ENCODE results near the gene CNTNAP2. TPM values are rescaled to one million over a fixed set of nuclear protein-coding genes. Genes with fewer than 3 reads are reported as not detected.

Gene CNTNAP2
- total RNA-seq, 1 experiment from 2014 or later = 0.03 TPM

DNA sequence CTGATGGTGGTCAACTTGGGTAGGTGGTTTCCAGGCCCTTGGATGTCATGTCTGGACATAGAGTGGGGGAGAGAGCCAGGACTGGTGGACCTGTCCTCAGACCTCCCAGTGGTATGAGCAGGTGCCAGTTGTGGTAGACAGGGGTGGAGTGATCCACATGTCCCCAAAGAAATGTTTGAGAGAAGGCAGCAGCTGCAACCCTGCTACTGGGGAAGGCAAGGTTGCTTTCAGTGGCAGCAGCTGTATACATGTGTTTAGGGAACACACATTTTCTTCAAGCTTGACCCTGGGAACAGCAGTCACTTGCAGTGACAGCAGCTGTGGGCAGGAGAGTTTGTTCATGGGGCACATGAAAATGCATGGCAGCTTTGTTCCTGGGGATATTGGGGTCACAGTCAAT lies 1591.3 kb downstream of the CNTNAP2 start:
- POLR2A ChIA-PET = no interaction called here
- H3K27ac ChIP-seq (ENCODE audit: low read length) = no peak overlapping the region
- in situ Hi-C loops (cut with HindIII; ENCODE audit: low pct_unique_long_range_greater_than_20kb, low sequenced_read_pairs) (no loop called here), intact Hi-C loops (cut with micrococcal nuclease; ENCODE audit: unreplicated experiment) (no loop called here)
- no peaks in the 10 kb centered on the region for H3K27me3 ChIP-seq (ENCODE audit: control insufficient read depth, insufficient read depth, low read length)
- no TSS peak for BruUV-seq (replicated peaks)
- H3K9me3 ChIP-seq (ENCODE audit: control insufficient read depth, insufficient read depth, low read depth, low read length) = 0 out of 2 replicates have a peak, but pooled peaks cover 8% of the 10 kb centered on the region
- TF ChIP-seq, protein P1, sequence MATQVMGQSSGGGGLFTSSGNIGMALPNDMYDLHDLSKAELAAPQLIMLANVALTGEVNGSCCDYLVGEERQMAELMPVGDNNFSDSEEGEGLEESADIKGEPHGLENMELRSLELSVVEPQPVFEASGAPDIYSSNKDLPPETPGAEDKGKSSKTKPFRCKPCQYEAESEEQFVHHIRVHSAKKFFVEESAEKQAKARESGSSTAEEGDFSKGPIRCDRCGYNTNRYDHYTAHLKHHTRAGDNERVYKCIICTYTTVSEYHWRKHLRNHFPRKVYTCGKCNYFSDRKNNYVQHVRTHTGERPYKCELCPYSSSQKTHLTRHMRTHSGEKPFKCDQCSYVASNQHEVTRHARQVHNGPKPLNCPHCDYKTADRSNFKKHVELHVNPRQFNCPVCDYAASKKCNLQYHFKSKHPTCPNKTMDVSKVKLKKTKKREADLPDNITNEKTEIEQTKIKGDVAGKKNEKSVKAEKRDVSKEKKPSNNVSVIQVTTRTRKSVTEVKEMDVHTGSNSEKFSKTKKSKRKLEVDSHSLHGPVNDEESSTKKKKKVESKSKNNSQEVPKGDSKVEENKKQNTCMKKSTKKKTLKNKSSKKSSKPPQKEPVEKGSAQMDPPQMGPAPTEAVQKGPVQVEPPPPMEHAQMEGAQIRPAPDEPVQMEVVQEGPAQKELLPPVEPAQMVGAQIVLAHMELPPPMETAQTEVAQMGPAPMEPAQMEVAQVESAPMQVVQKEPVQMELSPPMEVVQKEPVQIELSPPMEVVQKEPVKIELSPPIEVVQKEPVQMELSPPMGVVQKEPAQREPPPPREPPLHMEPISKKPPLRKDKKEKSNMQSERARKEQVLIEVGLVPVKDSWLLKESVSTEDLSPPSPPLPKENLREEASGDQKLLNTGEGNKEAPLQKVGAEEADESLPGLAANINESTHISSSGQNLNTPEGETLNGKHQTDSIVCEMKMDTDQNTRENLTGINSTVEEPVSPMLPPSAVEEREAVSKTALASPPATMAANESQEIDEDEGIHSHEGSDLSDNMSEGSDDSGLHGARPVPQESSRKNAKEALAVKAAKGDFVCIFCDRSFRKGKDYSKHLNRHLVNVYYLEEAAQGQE (IDR thresholded peaks at IDR 0.05; ENCODE audit: insufficient read depth in 1 of 2, low read depth in 2 of 2, low read length in 1 of 2) = no peak
- TF ChIP-seq POLR2AphosphoS5 (IDR thresholded peaks at IDR 0.05; ENCODE audit: low read depth, low read length) (no peak), SIN3A (IDR thresholded peaks at IDR 0.05; ENCODE audit: borderline replicate concordance, insufficient read depth, low read depth, low read length) (no peak), TCF7L2 (IDR thresholded peaks at IDR 0.05; ENCODE audit: low read depth, low read length) (no peak)
- TF ChIP-seq, protein P2, sequence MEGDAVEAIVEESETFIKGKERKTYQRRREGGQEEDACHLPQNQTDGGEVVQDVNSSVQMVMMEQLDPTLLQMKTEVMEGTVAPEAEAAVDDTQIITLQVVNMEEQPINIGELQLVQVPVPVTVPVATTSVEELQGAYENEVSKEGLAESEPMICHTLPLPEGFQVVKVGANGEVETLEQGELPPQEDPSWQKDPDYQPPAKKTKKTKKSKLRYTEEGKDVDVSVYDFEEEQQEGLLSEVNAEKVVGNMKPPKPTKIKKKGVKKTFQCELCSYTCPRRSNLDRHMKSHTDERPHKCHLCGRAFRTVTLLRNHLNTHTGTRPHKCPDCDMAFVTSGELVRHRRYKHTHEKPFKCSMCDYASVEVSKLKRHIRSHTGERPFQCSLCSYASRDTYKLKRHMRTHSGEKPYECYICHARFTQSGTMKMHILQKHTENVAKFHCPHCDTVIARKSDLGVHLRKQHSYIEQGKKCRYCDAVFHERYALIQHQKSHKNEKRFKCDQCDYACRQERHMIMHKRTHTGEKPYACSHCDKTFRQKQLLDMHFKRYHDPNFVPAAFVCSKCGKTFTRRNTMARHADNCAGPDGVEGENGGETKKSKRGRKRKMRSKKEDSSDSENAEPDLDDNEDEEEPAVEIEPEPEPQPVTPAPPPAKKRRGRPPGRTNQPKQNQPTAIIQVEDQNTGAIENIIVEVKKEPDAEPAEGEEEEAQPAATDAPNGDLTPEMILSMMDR (IDR thresholded peaks at IDR 0.05) = no peak
- H3K36me3 ChIP-seq (ENCODE audit: control insufficient read depth, insufficient read depth, low read length) = no peaks in the 10 kb centered on the region
- no peak for DNase-seq (ENCODE audit: low read depth, low spot score)
- no peak overlapping the region for H3K4me3 ChIP-seq (ENCODE audit: low read depth in 2 of 2, low read length in 2 of 2)
- CTCF ChIA-PET = no interaction called here
- ATAC-seq = no peak
- no peaks in the 10 kb centered on the region for H3K4me1 ChIP-seq (ENCODE audit: control insufficient read depth, insufficient read depth, low read length)

DNA sequence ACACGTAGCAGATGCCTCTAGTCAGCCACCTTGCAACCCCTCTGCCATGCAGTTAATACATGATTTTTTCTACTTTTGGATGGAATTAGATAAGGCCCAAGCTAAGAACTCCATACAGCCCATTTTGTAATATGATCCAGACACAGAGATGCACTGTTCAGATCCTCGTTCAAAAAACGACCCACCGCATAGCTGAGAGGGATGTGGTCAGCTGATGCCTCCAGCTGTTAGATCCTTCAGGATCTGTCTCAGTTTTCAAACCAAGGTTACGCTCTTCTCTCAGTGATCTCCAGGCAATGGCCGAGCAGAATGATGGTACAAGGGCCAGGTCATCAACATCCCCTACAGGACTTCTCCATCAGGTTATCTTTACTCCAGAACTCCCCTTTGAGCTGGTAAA lies 1592.3 kb downstream of the CNTNAP2 start:
- 0 out of 2 replicates have a peak, but pooled peaks cover 8% of the 10 kb centered on the region for H3K9me3 ChIP-seq (ENCODE audit: control insufficient read depth, insufficient read depth, low read depth, low read length)
- no peaks in the 10 kb centered on the region for H3K36me3 ChIP-seq (ENCODE audit: control insufficient read depth, insufficient read depth, low read length)
- TF ChIP-seq TCF7L2 (IDR thresholded peaks at IDR 0.05; ENCODE audit: low read depth, low read length) (no peak), SIN3A (IDR thresholded peaks at IDR 0.05; ENCODE audit: borderline replicate concordance, insufficient read depth, low read depth, low read length) (no peak), POLR2AphosphoS5 (IDR thresholded peaks at IDR 0.05; ENCODE audit: low read depth, low read length) (no peak)
- TF ChIP-seq, protein P2 (IDR thresholded peaks at IDR 0.05) = no peak
- TF ChIP-seq, protein P1 (IDR thresholded peaks at IDR 0.05; ENCODE audit: insufficient read depth in 1 of 2, low read depth in 2 of 2, low read length in 1 of 2) = no peak
- intact Hi-C loops (cut with micrococcal nuclease; ENCODE audit: unreplicated experiment) = no loop called here
- H3K4me3 ChIP-seq (ENCODE audit: low read depth in 2 of 2, low read length in 2 of 2) = no peak overlapping the region
- in situ Hi-C loops (cut with HindIII; ENCODE audit: low pct_unique_long_range_greater_than_20kb, low sequenced_read_pairs) = no loop called here
- ChIA-PET CTCF (no interaction called here), POLR2A (no interaction called here)
- ATAC-seq (no peak), DNase-seq (ENCODE audit: low read depth, low spot score) (no peak)
- H3K27ac ChIP-seq (ENCODE audit: low read length) = no peak overlapping the region
- no TSS peak for BruUV-seq (replicated peaks)
- H3K27me3 ChIP-seq (ENCODE audit: control insufficient read depth, insufficient read depth, low read length) = no peaks in the 10 kb centered on the region
- H3K4me1 ChIP-seq (ENCODE audit: control insufficient read depth, insufficient read depth, low read length) = no peaks in the 10 kb centered on the region
